ENCODE measurements around the gene CNOT1.
A peak's percentile ranks its signal among the peaks of the same experiment; 100 is the strongest.
"Not testable (repeated sequence)": the region's sequence is repeated elsewhere in the genome, so short reads cannot be mapped to it uniquely, and the experiment has no call there.

The CNOT1 gene

DNA sequence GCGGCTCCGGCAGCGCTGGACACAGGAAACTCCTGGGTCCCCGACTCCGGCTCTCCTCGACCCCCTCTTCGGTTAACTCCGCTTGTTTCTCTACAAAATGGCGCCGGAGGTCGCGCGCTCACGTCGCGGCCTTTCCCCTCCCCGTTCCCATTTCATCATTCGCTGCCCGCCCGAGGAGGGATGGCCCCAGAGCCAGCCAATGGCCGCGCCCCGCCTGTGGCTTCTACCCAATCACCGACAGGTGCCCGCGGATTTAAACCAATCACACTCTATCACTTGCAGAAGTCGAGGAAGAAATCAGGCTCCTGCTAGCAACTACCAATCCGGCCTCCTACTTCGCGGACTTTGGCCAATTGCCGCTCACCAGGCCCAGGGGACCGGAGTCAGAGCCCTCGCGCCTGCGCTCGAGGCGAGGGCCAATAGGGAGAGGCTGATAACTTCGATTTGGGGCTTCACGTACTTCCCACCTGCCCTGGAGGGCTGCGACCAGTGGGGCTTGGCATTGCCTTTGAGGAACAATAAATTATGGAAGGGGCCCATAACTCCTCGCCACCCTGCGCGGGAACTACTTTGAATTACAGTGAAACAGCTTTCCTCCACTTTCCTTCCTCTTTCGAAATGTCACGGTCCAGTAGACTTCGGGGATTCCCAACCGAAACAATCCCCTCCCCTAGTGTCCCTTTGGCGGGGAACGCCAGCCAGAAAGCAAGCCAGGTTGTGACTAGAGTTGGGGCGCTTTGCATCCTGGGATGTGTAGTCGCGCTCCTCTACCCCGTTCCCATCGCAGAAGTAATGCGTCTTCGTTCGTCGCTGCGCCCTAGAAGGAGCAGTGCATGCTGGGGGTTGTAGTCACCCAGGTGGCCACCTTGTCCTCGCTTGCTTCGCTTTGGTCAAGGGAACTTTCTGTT, at the start of gene CNOT1:
Gene CNOT1, minus strand, starts transcription at position 94 of the 908 bp plus-strand sequence. CDS start 30,489 bp downstream, outside the sequence.
- peak; percentile 93 for DNase-seq

DNA sequence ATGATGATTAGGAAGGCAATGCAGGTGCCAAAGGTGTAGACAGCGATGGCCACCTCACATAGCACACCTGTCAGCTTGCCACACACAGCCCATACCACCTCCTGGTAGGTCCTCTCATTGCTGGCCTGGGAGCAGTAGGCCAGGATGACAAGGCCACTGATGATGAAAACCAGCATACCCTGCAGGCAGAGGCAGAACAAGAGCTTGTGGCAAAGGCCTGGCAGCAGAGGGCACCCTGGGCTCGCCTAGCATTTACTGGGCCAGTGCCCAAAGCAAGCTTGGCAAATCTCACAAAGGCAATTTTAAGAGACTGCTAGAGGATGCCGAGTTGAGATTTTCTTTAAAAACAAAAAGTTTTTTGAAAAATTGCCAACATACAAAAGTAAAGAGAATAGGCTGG, 49.1 kb upstream of the CNOT1 start:
- no peak for DNase-seq

DNA sequence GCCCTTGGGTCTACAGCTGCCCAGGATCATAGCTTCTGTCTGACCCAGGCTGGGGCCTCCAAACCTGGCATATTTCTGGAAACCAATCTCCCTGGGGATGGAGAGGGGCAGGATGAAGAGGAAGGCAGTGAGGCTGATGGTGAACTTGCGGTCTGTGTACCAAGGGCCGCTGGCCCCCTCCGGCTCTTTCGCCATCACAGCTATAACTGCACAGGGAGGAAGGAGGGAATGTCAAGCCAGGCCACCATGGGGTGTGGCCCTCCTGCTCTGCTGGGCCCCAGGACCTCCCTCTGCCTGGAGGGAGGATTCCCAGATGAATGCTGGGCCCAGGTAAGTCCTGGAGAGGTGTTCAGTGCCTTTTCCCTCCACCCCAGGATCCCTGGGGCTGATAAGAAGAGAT, 48.6 kb upstream of the CNOT1 start:
- DNase-seq = no peak

DNA sequence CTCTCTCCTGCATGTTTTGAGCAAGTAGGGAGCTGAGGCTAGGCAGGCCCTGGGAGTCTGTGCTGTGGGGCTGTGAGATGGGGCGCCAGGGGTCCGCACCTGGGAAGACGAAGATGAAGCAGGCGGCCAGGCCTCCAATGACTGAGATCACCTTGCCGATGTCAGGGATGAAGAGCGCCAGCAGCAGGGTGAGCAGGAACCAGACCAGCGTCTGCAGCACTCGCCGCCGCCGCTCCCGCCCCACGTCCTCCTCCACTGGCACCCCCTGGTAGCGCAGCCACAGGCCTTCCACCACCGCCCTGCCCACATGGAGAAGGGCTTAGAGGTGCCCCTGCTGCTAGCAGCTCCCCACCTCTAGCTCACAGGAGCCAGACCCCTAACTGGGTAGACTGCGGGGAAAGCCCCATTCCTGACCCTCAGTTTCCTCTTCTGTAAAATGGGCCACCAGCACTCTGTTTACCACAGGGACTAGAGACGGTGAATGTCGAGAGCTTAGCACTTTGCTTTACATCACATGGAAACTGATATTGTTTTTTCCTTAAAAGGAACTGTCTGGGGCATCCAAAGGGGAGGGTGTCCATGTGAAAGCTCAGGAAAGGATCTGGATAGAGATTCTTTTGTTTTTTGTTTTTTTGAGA, 41.4 kb upstream of the CNOT1 start:
- no peak for DNase-seq

DNA sequence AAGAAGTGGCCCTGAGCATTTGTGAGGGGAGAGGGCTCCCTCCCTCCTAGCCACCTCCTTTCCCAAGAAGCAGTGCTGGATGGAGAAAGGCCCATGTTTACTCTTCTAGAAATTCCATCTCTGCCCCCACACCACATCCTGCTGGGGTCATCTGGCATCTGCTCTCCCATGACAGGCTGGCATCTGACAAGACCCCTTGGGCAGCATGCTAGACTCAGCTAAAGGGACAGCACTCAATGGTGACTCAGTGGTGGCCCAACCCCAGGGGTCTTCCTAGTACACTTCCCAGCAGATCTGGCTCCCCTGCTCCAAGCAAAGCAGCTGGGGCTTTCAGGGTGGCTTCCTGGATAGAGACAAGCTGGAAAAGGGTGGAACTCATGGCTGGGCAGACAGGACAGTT, 40.6 kb upstream of the CNOT1 start:
- DNase-seq = no peak

DNA sequence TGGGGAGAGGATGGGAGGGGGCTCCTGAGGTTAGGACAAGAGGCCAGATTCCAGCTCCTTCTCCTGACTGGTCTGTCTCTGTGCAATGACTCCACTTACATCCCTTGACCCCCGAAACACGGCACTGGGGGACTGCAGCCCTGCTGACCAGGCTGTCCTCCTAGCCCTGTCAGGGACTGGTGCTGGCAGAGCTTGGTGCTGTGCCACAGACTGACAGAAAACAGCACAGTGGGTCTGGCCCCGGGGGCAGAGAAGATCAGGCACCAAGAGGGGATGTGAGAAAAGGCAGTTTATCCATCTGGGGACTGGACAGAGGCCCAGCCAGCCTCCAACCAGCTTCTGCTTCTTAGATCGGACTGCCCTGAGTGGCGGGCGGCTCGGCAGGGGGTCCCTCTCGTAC, 35.6 kb upstream of the CNOT1 start:
- no peak for DNase-seq

DNA sequence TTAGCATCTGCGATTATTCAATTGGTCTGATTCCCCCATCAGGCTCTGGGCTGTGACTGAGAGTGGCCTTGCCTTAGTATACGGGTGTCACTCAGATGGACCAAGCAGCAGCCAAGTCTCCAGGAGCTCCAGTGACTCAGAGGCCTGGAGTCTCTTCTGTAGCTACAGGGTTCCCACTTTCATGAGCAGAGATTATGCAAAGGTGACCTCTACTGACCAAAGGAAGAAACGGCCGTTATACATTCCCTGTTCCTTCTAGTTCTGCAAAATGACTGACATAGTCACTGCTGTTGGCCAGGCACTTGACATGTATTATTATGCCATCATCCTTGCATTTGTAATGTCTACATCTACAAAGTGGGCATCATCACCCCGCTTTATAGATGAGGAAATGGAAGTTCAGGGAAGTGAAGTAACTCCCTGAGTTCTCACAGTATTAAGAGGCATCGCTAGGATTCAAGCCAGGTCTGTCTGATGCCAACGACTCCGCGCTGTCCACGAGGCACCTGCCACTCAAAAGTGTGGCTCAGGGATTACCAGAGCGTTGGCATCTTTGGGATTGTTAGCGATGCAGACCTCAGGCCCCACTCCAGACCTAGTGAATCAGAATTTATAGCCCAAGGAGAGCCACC, 31.7 kb upstream of the CNOT1 start:
- peak; percentile 3 for DNase-seq

DNA sequence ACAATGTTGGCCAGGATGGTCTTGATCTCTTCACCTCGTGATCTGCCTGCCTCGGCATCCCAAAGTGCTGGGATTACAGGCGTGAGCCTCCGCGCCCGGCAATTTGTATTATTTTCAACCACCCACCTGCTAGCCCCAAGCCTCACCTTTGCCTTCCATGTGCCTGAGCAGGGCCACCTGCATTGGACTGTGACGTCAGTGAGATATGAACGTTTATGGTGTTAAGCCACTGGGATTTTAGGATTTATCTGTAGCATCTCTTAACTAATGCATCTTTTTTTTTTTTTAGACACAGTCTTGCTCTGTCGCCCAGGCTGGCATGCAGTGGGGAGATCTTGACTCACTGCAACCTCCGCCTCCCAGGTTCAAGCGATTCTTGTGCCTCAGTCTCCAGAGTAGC, 30.3 kb upstream of the CNOT1 start:
- DNase-seq = not testable (repeated sequence)

DNA sequence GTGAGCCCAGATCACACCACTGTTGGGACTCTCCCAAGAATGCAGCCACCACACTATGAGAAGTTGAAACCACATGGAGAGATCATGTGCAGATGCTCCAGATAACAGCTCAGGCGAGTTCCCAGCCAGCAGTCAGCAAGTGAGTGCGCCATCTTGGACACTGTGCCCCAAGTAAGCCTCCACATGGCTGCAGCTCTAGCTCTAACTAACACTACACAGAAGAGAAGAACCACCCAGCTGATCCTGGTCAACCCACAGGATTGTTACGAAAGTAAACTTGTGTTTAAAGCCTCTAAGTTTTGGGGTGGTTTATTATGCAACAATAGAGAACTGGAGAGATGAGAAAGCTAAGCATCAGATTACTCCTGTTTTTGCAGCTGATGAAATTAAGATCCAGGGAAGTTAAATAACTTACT, 29.2 kb upstream of the CNOT1 start:
- DNase-seq = no peak

DNA sequence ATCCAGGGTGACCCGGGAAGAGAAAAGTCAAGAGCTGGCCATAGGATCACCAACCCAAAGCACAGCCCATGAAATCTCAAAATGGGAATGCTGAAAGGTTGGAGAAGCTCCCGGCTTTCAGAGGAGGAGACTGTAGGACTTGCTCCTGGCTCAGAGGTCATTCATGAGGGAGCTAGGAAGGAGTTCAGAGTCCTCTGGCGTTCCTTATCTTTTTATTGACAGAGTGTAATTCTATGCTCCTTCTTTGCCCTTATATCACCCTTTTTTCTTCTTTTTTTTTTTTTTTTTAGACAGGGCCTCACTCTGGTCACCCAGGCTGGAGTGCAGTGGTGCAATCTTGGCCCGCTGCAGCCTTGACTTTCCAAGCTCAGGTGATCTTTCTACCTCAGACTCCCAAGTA, 27.3 kb upstream of the CNOT1 start:
- no peak for DNase-seq

DNA sequence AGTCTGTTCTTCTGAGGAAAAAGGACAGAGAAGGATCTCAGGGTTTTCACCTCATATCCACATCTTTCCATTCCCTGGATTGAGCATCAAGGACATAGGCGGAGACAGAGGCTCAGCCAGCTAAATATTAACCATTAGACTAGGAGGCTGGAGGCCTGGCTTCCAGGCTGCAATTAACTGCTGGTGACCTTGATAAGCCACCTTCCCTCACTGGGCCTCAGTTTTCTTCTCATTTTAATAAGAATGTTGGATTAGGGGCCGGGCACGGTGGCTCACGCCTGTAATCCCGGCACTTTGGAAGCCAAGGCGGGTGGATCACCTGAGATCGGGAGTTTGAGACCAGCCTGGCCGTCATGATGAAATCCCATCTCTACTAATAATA, 25.6 kb upstream of the CNOT1 start:
- no peak for DNase-seq

DNA sequence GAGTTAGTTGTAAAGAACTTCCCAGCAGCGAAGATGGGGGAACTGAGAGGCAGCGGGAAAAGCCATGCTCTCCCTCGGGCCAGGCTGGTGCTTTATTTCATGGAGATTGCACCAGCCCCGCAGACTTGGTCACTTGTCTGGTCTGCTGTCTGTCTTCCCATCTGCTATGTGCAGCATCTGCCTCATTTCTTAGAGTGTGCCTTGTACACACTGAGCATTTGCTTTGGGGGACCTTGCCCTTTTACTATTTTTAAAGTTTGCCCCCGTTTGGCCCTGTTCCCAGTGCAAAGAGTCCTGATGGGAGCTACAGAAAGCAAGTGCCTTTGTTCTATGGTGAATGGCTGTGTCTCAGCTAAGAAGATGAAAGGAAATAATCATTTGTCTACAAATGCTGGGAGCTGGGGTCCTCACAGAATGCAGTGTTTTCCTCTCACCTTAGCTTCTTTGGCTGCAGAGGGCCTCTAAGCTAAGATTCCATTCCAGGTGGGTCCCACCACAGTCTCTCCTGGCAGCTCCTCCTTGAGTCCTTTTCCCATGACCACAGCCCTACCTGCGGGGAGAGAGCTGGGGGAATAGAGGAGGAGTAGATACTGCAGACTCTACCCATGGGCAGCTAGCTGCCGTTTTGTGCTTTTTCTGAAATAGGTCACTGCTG, 25.1 kb upstream of the CNOT1 start:
- no peak for DNase-seq

DNA sequence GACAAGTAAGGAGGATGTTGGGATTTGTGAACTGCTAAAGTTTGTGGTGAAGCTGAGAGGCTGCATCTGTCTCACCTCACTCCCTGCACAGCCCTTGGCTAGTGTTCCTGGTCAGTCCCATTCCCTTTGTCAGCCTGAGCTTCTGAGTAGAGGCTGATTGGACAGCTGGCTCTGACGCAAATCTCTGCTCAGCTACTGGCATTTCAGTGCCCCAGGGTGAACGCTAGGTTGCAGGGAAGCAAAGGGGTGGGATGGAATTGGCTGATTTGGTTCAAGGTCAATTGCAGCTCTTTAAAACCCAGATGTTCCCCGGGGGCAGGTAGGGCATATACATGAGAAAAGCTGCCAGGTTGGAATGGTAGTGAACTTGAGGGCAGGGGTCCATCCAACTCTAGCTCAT, 23.1 kb upstream of the CNOT1 start:
- no peak for DNase-seq

DNA sequence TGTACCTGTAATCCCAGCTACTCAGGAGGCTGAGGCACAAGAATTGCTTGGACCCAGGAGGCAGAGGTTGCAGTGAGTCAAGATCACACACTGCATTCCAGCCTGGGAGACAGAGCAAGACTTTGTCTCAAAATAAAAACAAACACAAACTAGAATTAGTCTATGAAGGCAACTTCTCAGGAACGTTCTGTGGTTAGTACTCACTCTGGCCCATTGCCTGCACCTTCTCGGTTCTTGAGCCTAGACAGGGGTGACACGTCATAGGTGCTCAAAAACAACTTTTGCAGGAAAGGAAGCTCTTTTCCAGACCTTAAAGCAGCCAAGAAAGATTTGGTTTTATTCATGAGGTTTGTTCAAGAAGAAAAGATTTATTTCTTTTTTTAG, 22.3 kb upstream of the CNOT1 start:
- DNase-seq = no peak

DNA sequence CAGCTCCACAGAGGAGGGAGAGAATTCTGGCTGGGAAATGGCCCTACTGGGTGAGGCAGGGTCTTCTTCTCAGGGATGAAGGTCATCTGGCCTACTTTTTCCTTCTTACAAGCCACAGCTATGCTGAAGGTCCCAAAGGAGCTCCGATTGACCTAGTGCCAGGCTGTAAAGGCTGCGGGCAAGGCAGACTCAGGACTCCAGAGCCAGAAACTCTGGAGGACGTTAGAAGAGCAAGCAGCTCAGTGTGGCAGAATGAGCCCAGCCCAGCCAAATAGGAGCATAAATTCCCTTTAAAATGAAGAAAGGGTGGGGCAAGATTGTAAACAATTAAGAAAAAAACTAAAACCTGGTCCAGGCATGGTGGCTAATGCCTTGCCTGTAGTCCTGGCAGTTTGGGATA, 20.1 kb upstream of the CNOT1 start:
- no peak for DNase-seq

DNA sequence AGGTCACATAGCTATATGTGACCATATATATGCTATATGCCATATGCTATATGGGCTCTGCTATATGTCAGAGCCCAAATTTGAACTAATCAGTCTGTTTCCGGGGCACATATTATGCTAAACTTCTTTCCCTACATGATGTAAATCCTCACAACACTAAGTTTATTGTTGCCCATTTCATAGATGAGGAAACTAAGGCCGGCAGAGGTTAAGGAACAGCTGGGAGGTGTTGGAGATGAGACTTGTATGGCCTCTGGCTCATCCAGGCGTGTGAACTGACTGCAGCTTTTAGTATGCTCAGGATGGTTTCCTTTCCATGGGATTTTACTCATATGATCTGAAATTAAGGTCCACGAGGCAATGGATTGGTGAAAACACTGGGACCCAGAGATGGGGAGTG, 17.5 kb upstream of the CNOT1 start:
- DNase-seq = no peak

DNA sequence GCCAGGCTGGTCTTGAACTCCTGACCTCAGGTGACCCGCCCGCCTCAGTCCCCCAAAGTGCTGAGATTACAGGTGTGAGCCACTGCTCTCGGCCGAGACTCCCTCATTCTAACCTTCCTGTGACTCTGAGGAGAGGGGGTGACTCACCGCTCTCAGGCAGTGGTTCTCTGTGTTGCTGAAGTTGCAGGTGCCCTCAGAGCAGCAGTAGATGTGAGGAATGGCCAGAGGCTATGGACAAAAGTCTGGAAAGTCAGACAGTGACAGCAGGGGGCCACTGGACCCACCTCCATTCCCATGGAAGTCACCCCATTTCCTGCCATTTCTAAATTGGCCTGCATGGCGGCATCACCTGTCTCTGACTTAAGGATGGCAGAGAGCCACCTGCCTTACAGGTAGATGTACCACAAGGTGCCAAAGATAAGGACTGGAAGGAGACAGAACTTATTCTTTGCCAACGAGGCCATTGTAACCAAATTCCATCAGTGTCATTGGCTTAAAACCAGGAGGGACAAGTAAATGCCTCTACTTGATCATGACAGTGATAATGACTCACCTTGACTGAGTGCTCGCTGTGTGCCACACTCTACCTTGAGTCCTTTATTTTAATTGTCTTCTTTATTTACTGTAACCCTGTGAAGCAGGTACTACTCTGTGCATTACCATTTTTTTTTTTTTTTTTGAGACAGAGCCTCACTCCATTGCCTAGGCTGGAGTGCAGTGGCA, 15.3 kb upstream of the CNOT1 start:
- DNase-seq = no peak

DNA sequence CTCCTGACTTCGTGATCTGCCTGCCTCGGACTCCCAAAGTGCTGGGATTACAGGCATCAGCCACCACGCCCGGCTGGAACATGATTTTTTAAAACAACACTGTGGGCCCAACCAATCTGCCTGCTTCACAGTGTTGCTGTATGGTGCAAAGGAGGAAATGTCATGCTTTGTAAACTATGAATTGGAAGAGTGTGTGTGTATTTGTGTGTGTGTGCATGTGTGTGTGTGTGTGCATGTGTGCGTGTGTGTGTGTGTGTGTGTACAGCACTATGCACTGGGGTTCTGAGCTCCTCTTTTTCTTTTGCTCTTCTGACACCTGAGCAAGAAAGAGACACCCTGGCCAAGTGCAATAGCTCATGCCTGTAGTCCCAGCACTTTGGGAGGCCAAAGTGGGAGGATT, 14.5 kb upstream of the CNOT1 start:
- DNase-seq = no peak

DNA sequence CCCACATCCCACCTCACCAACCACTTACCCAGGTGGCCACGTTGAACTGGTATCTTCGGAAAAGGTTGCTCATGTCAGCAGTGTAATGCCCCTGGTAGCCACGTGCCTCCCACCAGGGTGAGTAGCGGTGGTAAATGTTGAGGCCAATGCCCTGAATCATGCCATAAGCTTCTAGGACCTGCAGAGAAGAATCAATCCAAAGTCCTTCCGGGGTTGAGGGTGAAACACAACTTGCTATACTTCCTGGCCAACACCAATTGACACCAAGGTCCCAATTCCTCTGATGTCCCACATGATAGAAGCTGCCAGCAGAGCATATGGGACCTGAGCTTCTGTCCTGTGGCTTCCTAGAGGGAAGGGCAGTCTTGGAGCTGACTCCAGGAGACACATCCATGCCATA, 11.3 kb upstream of the CNOT1 start:
- DNase-seq = no peak

DNA sequence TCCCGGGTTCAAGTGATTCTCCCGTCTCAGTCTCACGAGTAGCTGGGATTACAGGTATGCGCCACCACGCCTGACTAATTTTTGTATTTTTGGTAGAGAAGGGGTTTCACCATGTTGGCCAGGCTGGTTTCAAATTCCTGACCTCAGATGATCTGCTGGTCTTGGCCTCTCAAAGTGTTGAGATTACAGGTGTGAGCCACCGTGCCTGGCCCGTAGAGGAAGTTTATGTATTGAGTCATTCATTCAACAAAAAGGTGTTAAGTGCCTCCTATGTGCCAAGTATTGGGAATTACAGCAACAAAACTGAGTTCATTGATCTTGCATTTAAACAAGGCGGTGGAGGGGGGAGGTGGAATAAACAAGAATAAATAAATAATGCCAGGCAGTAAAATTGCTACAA, 10.2 kb upstream of the CNOT1 start:
- DNase-seq = no peak

DNA sequence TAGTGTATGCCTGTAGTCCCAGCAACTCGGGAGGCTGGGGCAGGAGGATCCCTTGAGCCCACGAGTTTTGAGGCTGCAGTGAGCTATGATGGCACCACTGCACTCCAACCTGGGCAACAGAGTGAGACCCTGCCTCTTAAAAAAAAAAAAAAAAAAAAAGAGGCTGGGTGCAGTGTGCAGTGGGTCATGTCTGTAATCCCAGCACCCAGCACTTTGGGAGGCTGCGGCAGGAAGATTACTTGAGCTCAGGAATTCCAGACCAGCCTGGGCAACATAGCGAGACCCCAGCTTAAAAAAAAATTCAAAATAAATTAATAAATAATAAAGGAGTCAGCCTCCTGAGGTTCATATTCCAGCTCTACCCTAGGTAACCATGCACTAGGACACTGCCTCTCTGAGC, 9.6 kb upstream of the CNOT1 start:
- DNase-seq = no peak

DNA sequence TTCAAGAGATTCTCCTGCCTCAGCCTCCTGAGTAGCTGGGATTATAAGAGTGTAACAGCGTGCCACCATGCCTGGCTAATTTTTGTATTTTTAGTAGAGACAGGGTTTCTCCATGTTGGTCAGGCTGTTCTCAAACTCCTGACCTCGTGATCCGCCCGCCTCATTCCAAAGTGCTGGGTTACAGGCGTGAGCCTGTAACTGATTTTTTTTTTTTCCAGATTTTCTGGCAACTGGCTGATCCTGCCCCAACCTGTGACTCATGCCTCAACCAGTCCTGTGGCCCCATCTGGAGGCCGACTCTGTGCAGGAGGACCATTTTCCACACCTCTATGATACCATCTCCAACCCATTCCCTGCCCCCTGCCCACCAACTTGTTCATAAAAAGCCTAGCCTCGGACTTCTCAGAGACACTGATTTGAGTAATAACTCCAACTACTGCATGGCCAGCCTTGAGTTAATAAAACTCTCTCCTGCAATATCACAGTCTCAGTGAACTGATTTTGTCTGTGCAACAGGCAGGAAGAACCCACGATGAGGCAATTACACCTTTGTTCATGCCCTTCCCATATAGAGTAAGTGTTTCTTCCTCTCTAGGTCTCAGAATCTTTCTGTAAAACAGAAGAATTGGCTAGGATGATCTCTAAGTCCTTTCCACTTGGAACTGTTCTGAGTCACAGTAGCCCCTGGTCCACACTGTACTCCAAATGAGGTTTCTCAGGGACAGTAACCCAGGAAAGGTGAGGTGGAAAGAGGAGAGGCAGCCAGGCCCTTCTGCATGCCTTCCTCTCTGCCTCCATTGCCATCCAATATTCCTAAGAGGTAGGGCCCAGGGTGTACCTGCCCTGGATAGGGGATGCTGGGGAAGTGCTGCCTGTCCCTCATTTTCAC, 8.8 kb upstream of the CNOT1 start:
- no peak for DNase-seq
